AG10803 (cell line): ENCODE data around the gene RNU11.
A peak's percentile ranks its signal among the peaks of the same experiment; 100 is the strongest.

Experiments used
- DNase-seq: peaks from one replicate; pipeline ENCODE4 v3.0.0; 2010; ENCODE audit warnings: low read depth
- H3K4me3 ChIP-seq: 2 replicates; pipeline ENCODE4 v1.5.1; 2011; ENCODE audit warnings: mild to moderate bottlenecking, low read length, control low read depth
- TF ChIP-seq, protein P1 (sequence below): conservative IDR thresholded peaks from 2 replicates; pipeline ENCODE4 v1.5.1; 2011; ENCODE audit warnings: mild to moderate bottlenecking, low read length, control low read depth, inconsistent platforms

RNU11 gene

DNA sequence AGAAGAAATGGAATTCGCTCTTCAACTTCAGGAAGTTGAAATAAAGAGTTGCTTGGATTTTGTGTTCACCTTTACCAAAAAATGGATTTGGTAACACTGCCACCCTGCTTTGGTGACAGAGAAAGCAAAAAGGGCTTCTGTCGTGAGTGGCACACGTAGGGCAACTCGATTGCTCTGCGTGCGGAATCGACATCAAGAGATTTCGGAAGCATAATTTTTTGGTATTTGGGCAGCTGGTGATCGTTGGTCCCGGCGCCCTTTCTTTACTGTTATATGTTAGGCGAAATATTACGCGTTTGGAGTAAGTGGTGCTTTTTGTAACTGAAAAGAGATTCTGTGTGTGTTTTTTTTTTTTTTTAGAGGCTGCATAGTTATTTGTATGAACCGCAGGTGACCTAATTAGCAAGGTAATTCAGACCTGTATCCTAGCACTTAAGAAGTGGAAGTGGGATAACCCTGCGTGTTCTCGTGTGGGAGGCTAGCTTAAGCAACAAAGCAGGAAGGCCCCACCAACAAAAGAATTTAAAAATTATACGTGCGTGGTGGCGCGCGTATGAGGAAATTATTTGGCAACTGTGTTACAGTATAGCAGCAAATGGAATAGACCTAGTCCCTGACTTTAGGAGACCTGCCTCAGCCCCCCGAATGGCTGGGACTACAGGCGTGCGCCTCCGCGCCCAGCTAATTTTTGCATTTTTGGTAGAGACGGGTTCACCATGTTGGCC lies at the start of gene RNU11:
Gene RNU11, plus strand, starts transcription at position 127 of the 725 bp plus-strand sequence.
- peak within 1 kb of the TSS; percentile 63 for H3K4me3 ChIP-seq
- DNase-seq = peak; percentile 97
- TF ChIP-seq, protein P1, sequence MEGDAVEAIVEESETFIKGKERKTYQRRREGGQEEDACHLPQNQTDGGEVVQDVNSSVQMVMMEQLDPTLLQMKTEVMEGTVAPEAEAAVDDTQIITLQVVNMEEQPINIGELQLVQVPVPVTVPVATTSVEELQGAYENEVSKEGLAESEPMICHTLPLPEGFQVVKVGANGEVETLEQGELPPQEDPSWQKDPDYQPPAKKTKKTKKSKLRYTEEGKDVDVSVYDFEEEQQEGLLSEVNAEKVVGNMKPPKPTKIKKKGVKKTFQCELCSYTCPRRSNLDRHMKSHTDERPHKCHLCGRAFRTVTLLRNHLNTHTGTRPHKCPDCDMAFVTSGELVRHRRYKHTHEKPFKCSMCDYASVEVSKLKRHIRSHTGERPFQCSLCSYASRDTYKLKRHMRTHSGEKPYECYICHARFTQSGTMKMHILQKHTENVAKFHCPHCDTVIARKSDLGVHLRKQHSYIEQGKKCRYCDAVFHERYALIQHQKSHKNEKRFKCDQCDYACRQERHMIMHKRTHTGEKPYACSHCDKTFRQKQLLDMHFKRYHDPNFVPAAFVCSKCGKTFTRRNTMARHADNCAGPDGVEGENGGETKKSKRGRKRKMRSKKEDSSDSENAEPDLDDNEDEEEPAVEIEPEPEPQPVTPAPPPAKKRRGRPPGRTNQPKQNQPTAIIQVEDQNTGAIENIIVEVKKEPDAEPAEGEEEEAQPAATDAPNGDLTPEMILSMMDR = no peak

DNA sequence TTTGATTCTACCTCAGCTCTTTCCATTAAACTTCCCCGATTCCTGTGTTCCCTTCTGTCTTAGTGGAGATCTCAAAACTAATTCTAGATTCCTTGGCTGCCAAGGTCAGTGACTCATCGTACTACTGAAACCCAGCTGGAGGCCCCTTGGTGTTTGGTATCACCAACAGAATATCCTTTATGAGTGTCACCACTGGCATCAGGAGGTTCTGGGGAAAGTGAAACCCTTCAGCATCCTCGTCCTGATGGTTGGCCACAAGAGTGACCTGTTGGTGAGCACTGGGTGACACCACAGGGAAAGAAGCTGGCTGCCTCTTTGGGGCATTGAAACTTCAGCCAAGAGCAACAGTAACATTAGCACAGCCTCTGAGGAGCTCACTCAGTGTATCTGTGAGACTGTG lies 46.7 kb upstream of the RNU11 start:
- peak; percentile 87 for DNase-seq
- TF ChIP-seq, protein P1 = no peak
- H3K4me3 ChIP-seq = no peak overlapping the region

DNA sequence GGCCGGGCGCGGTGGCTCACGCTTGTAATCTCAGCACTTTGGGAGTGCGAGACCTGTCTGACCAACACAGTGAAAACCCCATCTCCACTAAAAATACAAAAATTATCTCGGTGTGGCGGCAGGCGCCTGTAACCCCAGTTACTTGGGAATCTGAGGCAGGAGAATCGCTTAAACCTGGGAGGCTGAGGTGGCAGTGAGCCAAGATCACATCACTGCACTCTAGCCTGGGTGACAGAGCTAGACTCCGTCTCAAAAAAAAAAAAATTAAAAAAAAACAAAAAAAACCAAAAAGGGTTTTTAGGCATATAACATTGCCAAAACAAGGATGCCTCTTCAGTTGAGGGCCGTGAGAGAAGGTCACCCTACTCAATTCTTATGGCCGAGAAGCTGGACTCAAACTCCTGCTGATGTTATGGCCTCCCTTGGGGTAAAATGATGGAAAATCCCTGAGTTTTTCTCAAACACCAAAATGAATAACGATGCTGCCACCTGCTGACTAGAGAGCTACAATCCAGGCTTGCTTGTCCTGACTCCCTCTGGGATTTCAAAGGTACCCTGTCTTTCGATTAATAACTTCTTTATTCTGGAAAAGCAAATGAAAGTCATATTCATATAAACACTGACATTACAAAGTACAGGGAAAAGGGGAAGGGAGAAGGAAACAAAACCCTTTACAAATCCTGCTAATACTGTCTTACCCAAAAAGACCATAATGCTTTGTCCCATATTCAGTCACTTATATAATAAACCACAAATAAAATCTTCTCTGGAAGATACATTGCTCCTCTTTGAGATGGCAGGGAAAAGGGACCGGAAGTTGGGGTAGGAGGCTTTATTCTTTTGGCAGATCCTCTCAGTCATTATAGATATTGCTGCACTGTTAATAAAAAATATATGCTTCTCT lies 45.6 kb upstream of the RNU11 start:
- H3K4me3 ChIP-seq = no peak overlapping the region
- TF ChIP-seq, protein P1 = peak; percentile 90
- peak; percentile 76 for DNase-seq

DNA sequence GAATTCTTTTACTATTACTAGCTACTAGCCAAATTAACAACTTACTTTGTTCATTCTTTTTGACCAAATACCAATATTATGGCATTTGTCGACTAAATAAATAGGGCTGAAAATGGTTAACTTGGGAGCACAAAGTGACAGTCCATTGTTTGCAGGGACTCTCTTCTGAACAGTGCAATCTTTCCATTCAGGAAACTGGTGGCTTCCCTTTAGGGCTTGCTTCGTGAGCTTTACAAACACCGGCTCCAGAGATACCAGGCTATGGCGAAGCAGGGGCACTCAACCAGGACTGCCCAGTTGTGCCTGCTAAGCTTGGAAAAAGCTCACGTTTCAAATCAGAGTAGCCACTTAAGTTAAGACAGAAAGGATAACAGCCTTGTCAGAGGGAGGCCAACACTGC lies 44.0 kb upstream of the RNU11 start:
- no peak overlapping the region for H3K4me3 ChIP-seq
- no peak for DNase-seq
- TF ChIP-seq, protein P1 = no peak

DNA sequence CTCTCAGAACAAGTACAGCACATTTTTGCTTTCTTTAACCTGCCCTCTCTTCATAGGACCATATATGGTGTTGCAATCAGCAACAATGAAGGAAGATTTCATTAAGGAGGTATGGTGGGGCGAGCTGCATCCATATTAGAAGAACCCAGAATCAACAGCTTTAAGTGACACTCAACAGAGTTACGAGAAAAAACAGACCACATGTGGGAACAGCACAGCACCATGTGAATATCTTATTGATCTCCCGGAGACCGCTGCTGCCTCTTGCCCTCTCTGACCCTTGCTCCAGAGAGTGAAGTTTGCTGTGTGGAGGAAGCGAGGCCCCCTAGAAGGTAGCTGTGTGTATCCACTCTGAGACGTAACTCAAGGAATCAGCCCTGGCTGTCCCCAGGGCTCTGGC lies 43.4 kb upstream of the RNU11 start:
- no peak for DNase-seq
- TF ChIP-seq, protein P1 = no peak
- no peak overlapping the region for H3K4me3 ChIP-seq

DNA sequence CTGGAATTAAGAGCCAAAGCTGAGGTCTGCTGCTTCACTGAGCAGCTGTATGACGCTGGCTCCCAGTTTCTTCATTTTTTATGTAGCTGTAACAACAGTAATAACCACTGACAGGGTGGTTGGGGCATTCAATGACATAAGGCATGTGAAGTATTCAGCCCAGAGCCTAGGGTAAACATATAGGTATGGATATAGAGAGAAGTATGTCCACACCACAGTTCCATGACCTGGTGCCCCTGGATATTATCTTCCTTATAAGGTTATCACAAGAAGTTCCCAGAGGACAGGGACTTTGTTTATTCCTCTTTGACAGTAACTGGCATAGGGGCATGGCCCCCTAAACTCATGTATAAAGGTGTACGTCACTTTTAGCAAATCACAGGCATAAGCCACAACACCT lies 41.6 kb upstream of the RNU11 start:
- no peak for DNase-seq
- TF ChIP-seq, protein P1 = no peak
- H3K4me3 ChIP-seq = no peak overlapping the region
